ENCODE data around the gene GGTA1. TPM values are rescaled to one million over a fixed set of nuclear protein-coding genes. Genes with fewer than 3 reads are reported as not detected.

GGTA1 gene
- total RNA-seq, 4 donors from 2014 or later: 5.8 to 8.6 (median 6.5) TPM

GRCh38 chr9:121483473-121484031 lies 16.1 kb downstream of the GGTA1 start:
- DNase-seq (ENCODE audit: low spot score in 2 of 2): no peak
- Histone ChIP-seq H3K4me3 (no peak overlapping the region), H3K36me3 (no peaks in the 10 kb centered on the region), H3K27me3 (no peaks in the 10 kb centered on the region), H3K9me3 (no peaks in the 10 kb centered on the region), H3K4me1 (peaks cover 34% of the 10 kb centered on the region), H3K27ac (no peak overlapping the region)
- 60% methylated on average over 7 of the region's 7 CpGs for WGBS
- no peak for TF ChIP-seq EP300 (IDR thresholded peaks at IDR 0.05)
- no peak for TF ChIP-seq POLR2A (IDR thresholded peaks at IDR 0.05)
- TF ChIP-seq CTCF (IDR thresholded peaks at IDR 0.05): no peak
- TF ChIP-seq POLR2AphosphoS5 (IDR thresholded peaks at IDR 0.05): no peak

- H3K27ac ChIP-seq: no peak overlapping the region
- no peak for TF ChIP-seq CTCF (IDR thresholded peaks at IDR 0.05)
- no peak for TF ChIP-seq POLR2AphosphoS5 (IDR thresholded peaks at IDR 0.05)
- TF ChIP-seq EP300 (IDR thresholded peaks at IDR 0.05): no peak
- TF ChIP-seq POLR2A (IDR thresholded peaks at IDR 0.05): no peak
- 56% methylated on average over 5 of the region's 5 CpGs for WGBS
- no peaks in the 10 kb centered on the region for H3K27me3 ChIP-seq
- H3K9me3 ChIP-seq: no peaks in the 10 kb centered on the region
- H3K4me3 ChIP-seq: no peak overlapping the region
- peaks cover 39% of the 10 kb centered on the region for H3K4me1 ChIP-seq
- no peaks in the 10 kb centered on the region for H3K36me3 ChIP-seq
- no peak for DNase-seq (ENCODE audit: low spot score in 2 of 2)
Measured at GRCh38 chr9:121483049-121483448, 16.6 kb downstream of the GGTA1 start.

GRCh38 chr9:121478816-121479676 lies 20.6 kb downstream of the GGTA1 start:
- WGBS: 69% methylated on average over 7 of the region's 8 CpGs
- H3K9me3 ChIP-seq: no peaks in the 10 kb centered on the region
- no peak for TF ChIP-seq POLR2A (IDR thresholded peaks at IDR 0.05)
- TF ChIP-seq CTCF (IDR thresholded peaks at IDR 0.05): no peak
- no peak for TF ChIP-seq EP300 (IDR thresholded peaks at IDR 0.05)
- TF ChIP-seq POLR2AphosphoS5 (IDR thresholded peaks at IDR 0.05): no peak
- no peak overlapping the region for H3K27ac ChIP-seq
- H3K36me3 ChIP-seq: no peaks in the 10 kb centered on the region
- no peak overlapping the region for H3K4me3 ChIP-seq
- no peak for DNase-seq (ENCODE audit: low spot score in 2 of 2)
- H3K4me1 ChIP-seq: peaks cover 30% of the 10 kb centered on the region
- no peaks in the 10 kb centered on the region for H3K27me3 ChIP-seq

- DNase-seq (ENCODE audit: low spot score in 2 of 2): no peak
- Histone ChIP-seq H3K36me3 (no peaks in the 10 kb centered on the region), H3K27ac (no peak overlapping the region), H3K9me3 (no peaks in the 10 kb centered on the region), H3K27me3 (no peaks in the 10 kb centered on the region), H3K4me1 (peaks cover 24% of the 10 kb centered on the region), H3K4me3 (no peak overlapping the region)
- WGBS: 76% methylated on average over 5 of the region's 5 CpGs
- TF ChIP-seq POLR2A (IDR thresholded peaks at IDR 0.05) (no peak), EP300 (IDR thresholded peaks at IDR 0.05) (no peak), POLR2AphosphoS5 (IDR thresholded peaks at IDR 0.05) (no peak), CTCF (IDR thresholded peaks at IDR 0.05) (no peak)
Measured at GRCh38 chr9:121476156-121476555, 23.5 kb downstream of the GGTA1 start.

- DNase-seq (ENCODE audit: low spot score in 2 of 2): no peak
- TF ChIP-seq CTCF (IDR thresholded peaks at IDR 0.05): no peak
- TF ChIP-seq POLR2AphosphoS5 (IDR thresholded peaks at IDR 0.05): no peak
- TF ChIP-seq POLR2A (IDR thresholded peaks at IDR 0.05): no peak
- TF ChIP-seq EP300 (IDR thresholded peaks at IDR 0.05): no peak
- Histone ChIP-seq H3K4me3 (no peak overlapping the region), H3K27me3 (no peaks in the 10 kb centered on the region), H3K4me1 (peaks cover 20% of the 10 kb centered on the region), H3K9me3 (no peaks in the 10 kb centered on the region), H3K27ac (no peak overlapping the region), H3K36me3 (no peaks in the 10 kb centered on the region)
- WGBS: 58% methylated on average over 10 of the region's 10 CpGs
Measured at GRCh38 chr9:121474231-121474947, 25.3 kb downstream of the GGTA1 start.
